ENCODE data around the gene FSTL4. TPM values are rescaled to one million over a fixed set of nuclear protein-coding genes. Genes with fewer than 3 reads are reported as not detected.

The FSTL4 gene
- total RNA-seq, 1 experiment from 2014 or later, result not detected

GRCh38 chr5:133474851-133475590 is 137.3 kb downstream of the FSTL4 start:
- Histone ChIP-seq H3K9ac (ENCODE audit: low read length) (no peak overlapping the region), H3K4me2 (ENCODE audit: low read depth, low read length, poor library complexity, severe bottlenecking) (no peak overlapping the region), H3K9me2 (replicated peaks; ENCODE audit: insufficient read depth, low read length) (no peaks in the 10 kb centered on the region), H4K20me1 (ENCODE audit: insufficient read depth, low read depth, low read length) (no peaks in the 10 kb centered on the region), H3K9me3 (ENCODE audit: low read length) (no peaks in the 10 kb centered on the region), H2AFZ (ENCODE audit: low read length) (no peak overlapping the region), H3K36me3 (ENCODE audit: insufficient read depth, low read length) (no peaks in the 10 kb centered on the region), H3K79me2 (ENCODE audit: low read length) (no peaks in the 10 kb centered on the region), H3K4me3 (ENCODE audit: low read length) (no peak overlapping the region), H3K27ac (ENCODE audit: low read length) (no peak overlapping the region), H3K4me1 (ENCODE audit: low read length) (no peaks in the 10 kb centered on the region), H3K27me3 (ENCODE audit: low read length) (no peaks in the 10 kb centered on the region)
- no peak for DNase-seq

GRCh38 chr5:133473291-133473690 is 139.1 kb downstream of the FSTL4 start:
- H2AFZ ChIP-seq (ENCODE audit: low read length), result no peak overlapping the region
- H3K9me3 ChIP-seq (ENCODE audit: low read length), result no peaks in the 10 kb centered on the region
- no peaks in the 10 kb centered on the region for H3K27me3 ChIP-seq (ENCODE audit: low read length)
- no peak overlapping the region for H3K4me3 ChIP-seq (ENCODE audit: low read length)
- H3K27ac ChIP-seq (ENCODE audit: low read length), result no peak overlapping the region
- H3K36me3 ChIP-seq (ENCODE audit: insufficient read depth, low read length), result no peaks in the 10 kb centered on the region
- no peaks in the 10 kb centered on the region for H4K20me1 ChIP-seq (ENCODE audit: insufficient read depth, low read depth, low read length)
- H3K4me1 ChIP-seq (ENCODE audit: low read length), result no peaks in the 10 kb centered on the region
- H3K79me2 ChIP-seq (ENCODE audit: low read length), result no peaks in the 10 kb centered on the region
- no peak overlapping the region for H3K9ac ChIP-seq (ENCODE audit: low read length)
- DNase-seq, result no peak
- no peaks in the 10 kb centered on the region for H3K9me2 ChIP-seq (replicated peaks; ENCODE audit: insufficient read depth, low read length)
- no peak overlapping the region for H3K4me2 ChIP-seq (ENCODE audit: low read depth, low read length, poor library complexity, severe bottlenecking)

GRCh38 chr5:133472829-133473228 is 139.5 kb downstream of the FSTL4 start:
- Histone ChIP-seq H3K4me2 (ENCODE audit: low read depth, low read length, poor library complexity, severe bottlenecking) (no peak overlapping the region), H3K79me2 (ENCODE audit: low read length) (no peaks in the 10 kb centered on the region), H3K27me3 (ENCODE audit: low read length) (no peaks in the 10 kb centered on the region), H3K27ac (ENCODE audit: low read length) (no peak overlapping the region), H3K9ac (ENCODE audit: low read length) (no peak overlapping the region), H3K4me1 (ENCODE audit: low read length) (no peaks in the 10 kb centered on the region), H4K20me1 (ENCODE audit: insufficient read depth, low read depth, low read length) (no peaks in the 10 kb centered on the region), H2AFZ (ENCODE audit: low read length) (no peak overlapping the region), H3K9me2 (replicated peaks; ENCODE audit: insufficient read depth, low read length) (no peaks in the 10 kb centered on the region), H3K9me3 (ENCODE audit: low read length) (no peaks in the 10 kb centered on the region), H3K36me3 (ENCODE audit: insufficient read depth, low read length) (no peaks in the 10 kb centered on the region), H3K4me3 (ENCODE audit: low read length) (no peak overlapping the region)
- no peak for DNase-seq

- no peak overlapping the region for H3K4me3 ChIP-seq (ENCODE audit: low read length)
- no peaks in the 10 kb centered on the region for H3K9me3 ChIP-seq (ENCODE audit: low read length)
- H2AFZ ChIP-seq (ENCODE audit: low read length), result no peak overlapping the region
- H3K9ac ChIP-seq (ENCODE audit: low read length), result no peak overlapping the region
- no peak overlapping the region for H3K27ac ChIP-seq (ENCODE audit: low read length)
- H3K4me1 ChIP-seq (ENCODE audit: low read length), result no peaks in the 10 kb centered on the region
- no peak overlapping the region for H3K4me2 ChIP-seq (ENCODE audit: low read depth, low read length, poor library complexity, severe bottlenecking)
- no peak for DNase-seq
- no peaks in the 10 kb centered on the region for H3K79me2 ChIP-seq (ENCODE audit: low read length)
- H3K9me2 ChIP-seq (replicated peaks; ENCODE audit: insufficient read depth, low read length), result no peaks in the 10 kb centered on the region
- H4K20me1 ChIP-seq (ENCODE audit: insufficient read depth, low read depth, low read length), result no peaks in the 10 kb centered on the region
- H3K36me3 ChIP-seq (ENCODE audit: insufficient read depth, low read length), result no peaks in the 10 kb centered on the region
- H3K27me3 ChIP-seq (ENCODE audit: low read length), result no peaks in the 10 kb centered on the region
Observed at GRCh38 chr5:133471699-133472098, 140.6 kb downstream of the FSTL4 start.

- no peaks in the 10 kb centered on the region for H4K20me1 ChIP-seq (ENCODE audit: insufficient read depth, low read depth, low read length)
- no peak overlapping the region for H3K9ac ChIP-seq (ENCODE audit: low read length)
- H3K4me1 ChIP-seq (ENCODE audit: low read length), result no peaks in the 10 kb centered on the region
- no peak overlapping the region for H2AFZ ChIP-seq (ENCODE audit: low read length)
- H3K27me3 ChIP-seq (ENCODE audit: low read length), result no peaks in the 10 kb centered on the region
- H3K4me2 ChIP-seq (ENCODE audit: low read depth, low read length, poor library complexity, severe bottlenecking), result no peak overlapping the region
- no peaks in the 10 kb centered on the region for H3K9me3 ChIP-seq (ENCODE audit: low read length)
- DNase-seq, result no peak
- no peaks in the 10 kb centered on the region for H3K9me2 ChIP-seq (replicated peaks; ENCODE audit: insufficient read depth, low read length)
- H3K27ac ChIP-seq (ENCODE audit: low read length), result no peak overlapping the region
- H3K4me3 ChIP-seq (ENCODE audit: low read length), result no peak overlapping the region
- no peaks in the 10 kb centered on the region for H3K79me2 ChIP-seq (ENCODE audit: low read length)
- no peaks in the 10 kb centered on the region for H3K36me3 ChIP-seq (ENCODE audit: insufficient read depth, low read length)
Observed at GRCh38 chr5:133470841-133471240, 141.5 kb downstream of the FSTL4 start.

- Histone ChIP-seq H3K27ac (ENCODE audit: low read length) (no peak overlapping the region), H3K36me3 (ENCODE audit: insufficient read depth, low read length) (no peaks in the 10 kb centered on the region), H3K79me2 (ENCODE audit: low read length) (no peaks in the 10 kb centered on the region), H3K9ac (ENCODE audit: low read length) (no peak overlapping the region), H3K9me3 (ENCODE audit: low read length) (no peaks in the 10 kb centered on the region), H3K27me3 (ENCODE audit: low read length) (no peaks in the 10 kb centered on the region), H3K4me2 (ENCODE audit: low read depth, low read length, poor library complexity, severe bottlenecking) (no peak overlapping the region), H3K4me3 (ENCODE audit: low read length) (no peak overlapping the region), H3K9me2 (replicated peaks; ENCODE audit: insufficient read depth, low read length) (no peaks in the 10 kb centered on the region), H4K20me1 (ENCODE audit: insufficient read depth, low read depth, low read length) (no peaks in the 10 kb centered on the region), H3K4me1 (ENCODE audit: low read length) (no peaks in the 10 kb centered on the region), H2AFZ (ENCODE audit: low read length) (no peak overlapping the region)
- DNase-seq, result no peak
Observed at GRCh38 chr5:133469846-133470245, 142.5 kb downstream of the FSTL4 start.

- DNase-seq, result no peak
- Histone ChIP-seq H3K9me3 (ENCODE audit: low read length) (no peaks in the 10 kb centered on the region), H3K9ac (ENCODE audit: low read length) (no peak overlapping the region), H2AFZ (ENCODE audit: low read length) (no peak overlapping the region), H4K20me1 (ENCODE audit: insufficient read depth, low read depth, low read length) (no peaks in the 10 kb centered on the region), H3K79me2 (ENCODE audit: low read length) (no peaks in the 10 kb centered on the region), H3K4me3 (ENCODE audit: low read length) (no peak overlapping the region), H3K9me2 (replicated peaks; ENCODE audit: insufficient read depth, low read length) (no peaks in the 10 kb centered on the region), H3K27ac (ENCODE audit: low read length) (no peak overlapping the region), H3K4me2 (ENCODE audit: low read depth, low read length, poor library complexity, severe bottlenecking) (no peak overlapping the region), H3K4me1 (ENCODE audit: low read length) (no peaks in the 10 kb centered on the region), H3K27me3 (ENCODE audit: low read length) (no peaks in the 10 kb centered on the region), H3K36me3 (ENCODE audit: insufficient read depth, low read length) (no peaks in the 10 kb centered on the region)
Observed at GRCh38 chr5:133469252-133469651, 143.1 kb downstream of the FSTL4 start.

- no peak overlapping the region for H3K9ac ChIP-seq (ENCODE audit: low read length)
- no peaks in the 10 kb centered on the region for H3K9me3 ChIP-seq (ENCODE audit: low read length)
- no peaks in the 10 kb centered on the region for H3K9me2 ChIP-seq (replicated peaks; ENCODE audit: insufficient read depth, low read length)
- no peak overlapping the region for H2AFZ ChIP-seq (ENCODE audit: low read length)
- no peak overlapping the region for H3K27ac ChIP-seq (ENCODE audit: low read length)
- H3K4me1 ChIP-seq (ENCODE audit: low read length), result no peaks in the 10 kb centered on the region
- no peaks in the 10 kb centered on the region for H3K36me3 ChIP-seq (ENCODE audit: insufficient read depth, low read length)
- no peaks in the 10 kb centered on the region for H4K20me1 ChIP-seq (ENCODE audit: insufficient read depth, low read depth, low read length)
- no peaks in the 10 kb centered on the region for H3K79me2 ChIP-seq (ENCODE audit: low read length)
- H3K27me3 ChIP-seq (ENCODE audit: low read length), result no peaks in the 10 kb centered on the region
- H3K4me2 ChIP-seq (ENCODE audit: low read depth, low read length, poor library complexity, severe bottlenecking), result no peak overlapping the region
- DNase-seq, result no peak
- no peak overlapping the region for H3K4me3 ChIP-seq (ENCODE audit: low read length)
Observed at GRCh38 chr5:133468596-133468995, 143.7 kb downstream of the FSTL4 start.

Data from Karpas-422 (cell line).